GM12878 (cell line): ENCODE data around the gene C10orf71. TPM values are rescaled to one million over a fixed set of nuclear protein-coding genes. Genes with fewer than 3 reads are reported as not detected.

ENCODE experiments used
- ATAC-seq: fragments of 200-7000 bp; cut with Tn5 transposase; 3 replicates; pipeline ENCODE4 v1.9.1; 2020; ENCODE audit warnings: mild to moderate bottlenecking, moderate library complexity
- BruUV-seq: library from RNA; stranded (reverse); fragments of 400-500 nt; replicated peaks from 2 replicates; lab custom pipeline; 2021; lab: Mats Ljungman, UMichigan
- CTCF ChIA-PET: fragments of 300-600 bp; sonication (Branson Sonifier 250); formaldehyde crosslinking; extraction: SDS; loops from one replicate; lab custom pipeline; 2021; ENCODE audit warnings: inconsistent platforms; lab: Yijun Ruan, JAX
- POLR2A ChIA-PET: fragments of 350-600 bp; formaldehyde crosslinking; extraction: SDS; loops from one replicate; lab custom pipeline; 2021; ENCODE audit warnings: inconsistent platforms; lab: Charles Lee
- RAD21 ChIA-PET: fragments of 300-600 bp; sonication (Branson Sonifier 250); formaldehyde crosslinking; loops from one replicate; lab custom pipeline; 2023; ENCODE audit warnings: antibody characterized with exemption; ENCODE audit not compliant: unreplicated experiment; lab: Charles Lee
- SMC1A ChIA-PET: fragments of 300-600 bp; sonication (Branson Sonifier 250); formaldehyde crosslinking; loops from one replicate; lab custom pipeline; 2023; ENCODE audit not compliant: unreplicated experiment, uncharacterized antibody; lab: Charles Lee
- DNase-seq: peaks from one replicate; pipeline ENCODE4 v3.0.0-alpha.2; 2011; ENCODE audit warnings: low read depth, low spot score
- FAIRE-seq: peaks from 3 replicates; lab custom pipeline; 2011; peaks lifted over from hg19 to GRCh38; lab: Jason Lieb, UNC
- H2AFZ ChIP-seq: 2 replicates; pipeline ENCODE4 v1.6.0; 2011; ENCODE audit warnings: low read depth, low read length, control low read depth; ENCODE audit not compliant: control insufficient read depth
- H3K27ac ChIP-seq: 2 replicates; pipeline ENCODE4 v1.5.1; 2011; ENCODE audit warnings: control low read depth; ENCODE audit not compliant: control insufficient read depth, insufficient read depth
- H3K27me3 ChIP-seq, 2 experiments: replicated peaks in 1 of 2; 2 replicates each; pipeline versions ENCODE4 v1.6.0 to v1.6.1; 2011; ENCODE audit warnings: low read length in 1 of 2; ENCODE audit not compliant: control insufficient read depth in 2 of 2, insufficient read depth in 2 of 2
- H3K36me3 ChIP-seq, 2 experiments: 2 replicates each; pipeline ENCODE4 v1.5.1; 2011; ENCODE audit warnings: low read length in 1 of 2; ENCODE audit not compliant: control insufficient read depth in 2 of 2, insufficient read depth in 2 of 2
- H3K4me1 ChIP-seq: 2 replicates; pipeline ENCODE4 v1.6.1; 2011; ENCODE audit warnings: mild to moderate bottlenecking, low read length, moderate library complexity, mixed read lengths; ENCODE audit not compliant: control insufficient read depth, insufficient read depth
- H3K4me2 ChIP-seq: 2 replicates; pipeline ENCODE4 v1.6.0; 2011; ENCODE audit warnings: control low read depth; ENCODE audit not compliant: control insufficient read depth, insufficient read depth
- H3K4me3 ChIP-seq: fragments of 200-600 bp; sonication (generic); 2 replicates; pipeline ENCODE4 v1.5.1; 2016
- H3K79me2 ChIP-seq: 2 replicates; pipeline ENCODE4 v1.6.0; 2011; ENCODE audit warnings: low read length; ENCODE audit not compliant: control insufficient read depth, insufficient read depth
- H3K9ac ChIP-seq: 2 replicates; pipeline ENCODE4 v1.8.0; 2011; ENCODE audit warnings: low read length, control low read depth, mixed read lengths; ENCODE audit not compliant: control insufficient read depth, insufficient read depth
- H3K9me3 ChIP-seq: replicated peaks from 3 replicates; pipeline ENCODE4 v1.5.1; 2011; ENCODE audit warnings: mild to moderate bottlenecking, low read length; ENCODE audit not compliant: control insufficient read depth, insufficient read depth
- H4K20me1 ChIP-seq: 2 replicates; pipeline ENCODE4 v1.6.0; 2011; ENCODE audit not compliant: control insufficient read depth, insufficient read depth
- BRCA1 ChIP-seq: IDR thresholded peaks from 2 replicates; pipeline ENCODE4 v1.6.1; 2011; ENCODE audit warnings: low read depth, low read length, improper control_type of control experiment
- CUX1 ChIP-seq: IDR thresholded peaks from 2 replicates; pipeline ENCODE4 v1.6.1; 2012; ENCODE audit warnings: improper control_type of control experiment, low read depth, low read length; ENCODE audit not compliant: insufficient replicate concordance
- EZH2 ChIP-seq: IDR thresholded peaks from 2 replicates; pipeline ENCODE4 v1.6.1; 2012; ENCODE audit warnings: low read depth, mild to moderate bottlenecking, control low read depth, inconsistent platforms, low read length, borderline replicate concordance; ENCODE audit not compliant: control insufficient read depth
- HDAC2 ChIP-seq: fragments of 200-600 bp; sonication (generic); IDR thresholded peaks from 2 replicates; pipeline ENCODE4 v1.6.1; 2017
- HDAC6 ChIP-seq: fragments of 200-600 bp; sonication (generic); IDR thresholded peaks from one replicate; pipeline ENCODE4 v1.8.0; 2017; ENCODE audit warnings: antibody characterized with exemption; ENCODE audit not compliant: unreplicated experiment
- NRF1 ChIP-seq: conservative IDR thresholded peaks from 2 replicates; pipeline ENCODE4 v1.6.1; 2011; ENCODE audit warnings: mild to moderate bottlenecking, low read depth, low read length, improper control_type of control experiment
- POU2F2 ChIP-seq: IDR thresholded peaks from 3 replicates; pipeline ENCODE4 v1.6.1; 2011; ENCODE audit warnings: low read depth, mild to moderate bottlenecking, low read length, borderline replicate concordance
- RAD51 ChIP-seq: fragments of 450-650 bp; IDR thresholded peaks from 2 replicates; pipeline ENCODE4 v1.6.1; 2016; ENCODE audit warnings: moderate library complexity, mild to moderate bottlenecking, inconsistent platforms
- SMAD1 ChIP-seq: fragments of 450-650 bp; IDR thresholded peaks from 2 replicates; pipeline ENCODE4 v1.6.1; 2018; ENCODE audit warnings: mild to moderate bottlenecking, low read depth; ENCODE audit not compliant: partially characterized antibody
- SUZ12 ChIP-seq: fragments of 200-600 bp; sonication (generic); IDR thresholded peaks from one replicate; pipeline ENCODE4 v1.6.1; 2018; ENCODE audit warnings: antibody characterized with exemption, mild to moderate bottlenecking; ENCODE audit not compliant: unreplicated experiment
- TARDBP ChIP-seq: IDR thresholded peaks from 2 replicates; pipeline ENCODE4 v1.6.1; 2016; ENCODE audit warnings: borderline replicate concordance
- ZBTB4 ChIP-seq: fragments of 450-650 bp; formaldehyde crosslinking; IDR thresholded peaks from 2 replicates; pipeline ENCODE4 v1.4.0; 2022; ENCODE audit warnings: mild to moderate bottlenecking, moderate library complexity
- ZNF207 ChIP-seq: fragments of 450-650 bp; IDR thresholded peaks from 2 replicates; pipeline ENCODE4 v1.6.1; 2014; ENCODE audit warnings: antibody characterized with exemption, mild to moderate bottlenecking, borderline replicate concordance
- ZSCAN29 ChIP-seq: fragments of 450-650 bp; IDR thresholded peaks from 2 replicates; pipeline ENCODE4 v1.6.1; 2017; ENCODE audit warnings: mild to moderate bottlenecking, moderate library complexity
- WGBS: methylation state at CpG from one replicate; pipeline ENCODE4 v1.1.6; 2016; ENCODE audit warnings: low lambda C conversion rate; ENCODE audit not compliant: insufficient replicate concordance, insufficient coverage; ENCODE audit errors: missing lambda C conversion rate; 5-methylcytosine and 5-hydroxymethylcytosine counted together
- in situ Hi-C: fragments of 300-500 bp; cut with MboI; formaldehyde crosslinking; loops from 9 replicates; pipeline ENCODE4 v1.14.3; 2018; ENCODE audit warnings: mixed read lengths
- intact Hi-C: fragments of 100-400 bp; cut with micrococcal nuclease; formaldehyde crosslinking; loops from one replicate; pipeline ENCODE4 v1.14.2; 2022; ENCODE audit not compliant: unreplicated experiment
- polyA plus RNA-seq, 11 experiments: library from polyadenylated mRNA; depleted of rRNA in 4 of 11; unstranded in 6 of 11; stranded (reverse) in 5 of 11; fragments of >200 nt; fragmentation: Nextera tagmentation in 4 of 11; fragmentation: Illumina TruSeq in 1 of 11; extraction: Ambion mirVana in 4 of 11; extraction: Trizol in 1 of 11; gene quantifications; 1 replicate in 1 of 11; 2 replicates in 10 of 11; pipeline versions ENCODE4 v1.2.1 to v1.2.3, GENCODE V29; 2011 to 2016; ENCODE audit warnings: inconsistent platforms in 2 of 11, missing spikeins in 2 of 11, low read depth in 1 of 11
- total RNA-seq, 4 experiments: library from RNA; depleted of rRNA in 3 of 4; stranded (reverse); fragments of >200 nt in 3 of 4; fragmentation: Illumina TruSeq in 1 of 4; extraction: Trizol in 1 of 4; gene quantifications; 2 replicates each; pipeline versions ENCODE4 v1.2.1 to v1.2.3, GENCODE V29; 2013 to 2021

The C10orf71 gene
- total and polyA plus RNA-seq, 10 of the 15 experiments (the other 5 are each of a cell fraction or from before 2014, with no cell fraction given), result not detected

- TF ChIP-seq CUX1 (no peak), HDAC2 (no peak), ZNF207 (no peak)
- TF ChIP-seq, all 136 proteins: peak for 0
Observed at GRCh38 chr10:49301302-49301701, 2.3 kb downstream of the C10orf71 start (continued).

GRCh38 chr10:49302088-49302487 is 3.1 kb downstream of the C10orf71 start:
- no peaks in the 10 kb centered on the region for H3K36me3 ChIP-seq
- no peak overlapping the region for H3K4me3 ChIP-seq
- BruUV-seq, result no TSS peak
- no peaks in the 10 kb centered on the region for H3K79me2 ChIP-seq
- no peak overlapping the region for H3K27ac ChIP-seq
- ATAC-seq (no peak), DNase-seq (no peak), FAIRE-seq (no peak)
- POLR2A ChIA-PET, result no interaction called here
- in situ Hi-C loops (no loop called here), intact Hi-C loops (loop anchor here (5.0 to 10.0 kb wide), 2 partner anchors 60 to 213 kb away; no protein-coding TSS in a partner anchor)
- CTCF ChIA-PET, result no interaction called here
- no peaks in the 10 kb centered on the region; a peak in 1 of 4 replicates for H3K27me3 ChIP-seq
- no peaks in the 10 kb centered on the region for H3K9me3 ChIP-seq
- RAD21 ChIA-PET, result no interaction called here
- 0% methylated on average over 2 of the region's 2 CpGs for WGBS
- no peak overlapping the region for H2AFZ ChIP-seq
- H4K20me1 ChIP-seq, result no peaks in the 10 kb centered on the region
- H3K4me1 ChIP-seq, result peaks cover 13% of the 10 kb centered on the region
- SMC1A ChIA-PET, result interaction anchor here (0.6 kb wide), 1 partner anchor 210 kb away, joined by 3 read pairs; no protein-coding TSS in a partner anchor
- no peak overlapping the region for H3K4me2 ChIP-seq
- H3K9ac ChIP-seq, result no peak overlapping the region
- TF ChIP-seq EZH2 (no peak), POU2F2 (no peak), BRCA1 (no peak), SUZ12 (no peak), NRF1 (no peak), RAD51 (no peak), ZBTB4 (CRISPR knock-in tag) (no peak), SMAD1 (no peak), HDAC6 (no peak), TARDBP (no peak), ZSCAN29 (no peak)
